SK-N-SH (cell line): ENCODE measurements around the gene DNAAF9.

Experiments
- EP300 ChIP-seq, 2 experiments: IDR thresholded peaks; 2 replicates each; pipeline versions ENCODE4 v1.4.0 to v1.6.1; 2012; ENCODE audit warnings: borderline replicate concordance in 1 of 2, low read depth in 1 of 2, low read length in 1 of 2
- EZH2phosphoT487 ChIP-seq: fragments of 200-600 bp; sonication (generic); IDR thresholded peaks from 2 replicates; pipeline ENCODE4 v1.6.1; 2017; ENCODE audit warnings: low read depth, mixed run types, mild to moderate bottlenecking, antibody characterized with exemption, moderate library complexity, borderline replicate concordance
- FOXJ3 ChIP-seq: sonication (generic); formaldehyde crosslinking; IDR thresholded peaks from 2 replicates; pipeline ENCODE4 v1.5.1; 2020; ENCODE audit warnings: mild to moderate bottlenecking, missing genetic modification reagents
- GABPA ChIP-seq: IDR thresholded peaks from 2 replicates; pipeline ENCODE4 v1.4.0; 2012; ENCODE audit warnings: low read depth, mild to moderate bottlenecking
- RAD21 ChIP-seq: IDR thresholded peaks from 2 replicates; pipeline ENCODE4 v1.6.1; 2012; ENCODE audit warnings: mild to moderate bottlenecking, low read length
- TCF12 ChIP-seq: IDR thresholded peaks from 2 replicates; pipeline ENCODE4 v1.4.0; 2012
- YY1 ChIP-seq: IDR thresholded peaks from 2 replicates; pipeline ENCODE4 v1.4.0; 2012; ENCODE audit warnings: low read depth, mild to moderate bottlenecking
- TF ChIP-seq, protein P1 (sequence below): IDR thresholded peaks from 2 replicates; pipeline ENCODE4 v1.6.1; 2012; ENCODE audit warnings: mild to moderate bottlenecking, low read depth, low read length, moderate library complexity
- TF ChIP-seq, protein P2 (sequence below): fragments of 150-350 bp; IDR thresholded peaks from 2 replicates; pipeline ENCODE4 v1.6.1; 2016; ENCODE audit warnings: mild to moderate bottlenecking, low read depth, low read length
- TF ChIP-seq, protein P3 (sequence below): fragments of 200-600 bp; sonication (generic); IDR thresholded peaks from 2 replicates; pipeline ENCODE4 v1.6.1; 2017; ENCODE audit warnings: antibody characterized with exemption, mild to moderate bottlenecking, moderate library complexity

DNA sequence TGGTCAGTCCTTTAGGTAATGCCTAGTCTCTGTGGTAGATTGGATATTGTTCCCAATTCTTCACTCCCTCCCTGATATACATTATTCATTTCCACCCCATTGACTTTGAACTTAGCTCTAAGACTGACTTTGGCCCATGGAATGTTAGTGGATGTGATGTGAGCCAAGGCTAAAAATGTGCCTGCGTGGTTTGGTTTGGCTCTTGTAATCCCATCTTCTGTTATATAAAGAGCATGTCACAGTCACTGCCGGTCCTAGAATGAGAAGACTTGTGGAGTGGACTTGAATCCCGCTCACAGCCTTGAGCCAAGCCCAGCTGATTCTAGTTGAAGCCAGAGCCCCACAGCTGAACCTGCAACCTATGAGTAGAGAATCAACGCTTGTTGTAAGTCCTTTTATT, 23.6 kb upstream of the DNAAF9 start:
- TF ChIP-seq, protein P1, sequence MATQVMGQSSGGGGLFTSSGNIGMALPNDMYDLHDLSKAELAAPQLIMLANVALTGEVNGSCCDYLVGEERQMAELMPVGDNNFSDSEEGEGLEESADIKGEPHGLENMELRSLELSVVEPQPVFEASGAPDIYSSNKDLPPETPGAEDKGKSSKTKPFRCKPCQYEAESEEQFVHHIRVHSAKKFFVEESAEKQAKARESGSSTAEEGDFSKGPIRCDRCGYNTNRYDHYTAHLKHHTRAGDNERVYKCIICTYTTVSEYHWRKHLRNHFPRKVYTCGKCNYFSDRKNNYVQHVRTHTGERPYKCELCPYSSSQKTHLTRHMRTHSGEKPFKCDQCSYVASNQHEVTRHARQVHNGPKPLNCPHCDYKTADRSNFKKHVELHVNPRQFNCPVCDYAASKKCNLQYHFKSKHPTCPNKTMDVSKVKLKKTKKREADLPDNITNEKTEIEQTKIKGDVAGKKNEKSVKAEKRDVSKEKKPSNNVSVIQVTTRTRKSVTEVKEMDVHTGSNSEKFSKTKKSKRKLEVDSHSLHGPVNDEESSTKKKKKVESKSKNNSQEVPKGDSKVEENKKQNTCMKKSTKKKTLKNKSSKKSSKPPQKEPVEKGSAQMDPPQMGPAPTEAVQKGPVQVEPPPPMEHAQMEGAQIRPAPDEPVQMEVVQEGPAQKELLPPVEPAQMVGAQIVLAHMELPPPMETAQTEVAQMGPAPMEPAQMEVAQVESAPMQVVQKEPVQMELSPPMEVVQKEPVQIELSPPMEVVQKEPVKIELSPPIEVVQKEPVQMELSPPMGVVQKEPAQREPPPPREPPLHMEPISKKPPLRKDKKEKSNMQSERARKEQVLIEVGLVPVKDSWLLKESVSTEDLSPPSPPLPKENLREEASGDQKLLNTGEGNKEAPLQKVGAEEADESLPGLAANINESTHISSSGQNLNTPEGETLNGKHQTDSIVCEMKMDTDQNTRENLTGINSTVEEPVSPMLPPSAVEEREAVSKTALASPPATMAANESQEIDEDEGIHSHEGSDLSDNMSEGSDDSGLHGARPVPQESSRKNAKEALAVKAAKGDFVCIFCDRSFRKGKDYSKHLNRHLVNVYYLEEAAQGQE: no peak
- TF ChIP-seq TCF12 (no peak), EZH2phosphoT487 (no peak), RAD21 (no peak), FOXJ3 (CRISPR knock-in tag) (no peak), YY1 (no peak), GABPA (no peak), EP300 (IDR thresholded peaks at IDR 0.05; ENCODE audit: borderline replicate concordance in 1 of 2, low read depth in 1 of 2, low read length in 1 of 2) (no peak)
- TF ChIP-seq, protein P2, sequence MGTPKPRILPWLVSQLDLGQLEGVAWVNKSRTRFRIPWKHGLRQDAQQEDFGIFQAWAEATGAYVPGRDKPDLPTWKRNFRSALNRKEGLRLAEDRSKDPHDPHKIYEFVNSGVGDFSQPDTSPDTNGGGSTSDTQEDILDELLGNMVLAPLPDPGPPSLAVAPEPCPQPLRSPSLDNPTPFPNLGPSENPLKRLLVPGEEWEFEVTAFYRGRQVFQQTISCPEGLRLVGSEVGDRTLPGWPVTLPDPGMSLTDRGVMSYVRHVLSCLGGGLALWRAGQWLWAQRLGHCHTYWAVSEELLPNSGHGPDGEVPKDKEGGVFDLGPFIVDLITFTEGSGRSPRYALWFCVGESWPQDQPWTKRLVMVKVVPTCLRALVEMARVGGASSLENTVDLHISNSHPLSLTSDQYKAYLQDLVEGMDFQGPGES: no peak
- TF ChIP-seq, protein P3, sequence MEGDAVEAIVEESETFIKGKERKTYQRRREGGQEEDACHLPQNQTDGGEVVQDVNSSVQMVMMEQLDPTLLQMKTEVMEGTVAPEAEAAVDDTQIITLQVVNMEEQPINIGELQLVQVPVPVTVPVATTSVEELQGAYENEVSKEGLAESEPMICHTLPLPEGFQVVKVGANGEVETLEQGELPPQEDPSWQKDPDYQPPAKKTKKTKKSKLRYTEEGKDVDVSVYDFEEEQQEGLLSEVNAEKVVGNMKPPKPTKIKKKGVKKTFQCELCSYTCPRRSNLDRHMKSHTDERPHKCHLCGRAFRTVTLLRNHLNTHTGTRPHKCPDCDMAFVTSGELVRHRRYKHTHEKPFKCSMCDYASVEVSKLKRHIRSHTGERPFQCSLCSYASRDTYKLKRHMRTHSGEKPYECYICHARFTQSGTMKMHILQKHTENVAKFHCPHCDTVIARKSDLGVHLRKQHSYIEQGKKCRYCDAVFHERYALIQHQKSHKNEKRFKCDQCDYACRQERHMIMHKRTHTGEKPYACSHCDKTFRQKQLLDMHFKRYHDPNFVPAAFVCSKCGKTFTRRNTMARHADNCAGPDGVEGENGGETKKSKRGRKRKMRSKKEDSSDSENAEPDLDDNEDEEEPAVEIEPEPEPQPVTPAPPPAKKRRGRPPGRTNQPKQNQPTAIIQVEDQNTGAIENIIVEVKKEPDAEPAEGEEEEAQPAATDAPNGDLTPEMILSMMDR: no peak
